Urinary bladder (tissue), 4 donors: ENCODE measurements around the gene ELMO1. TPM values are rescaled to one million over a fixed set of nuclear protein-coding genes. Genes with fewer than 3 reads are reported as not detected.

Experiments
- DNase-seq: peaks from one replicate; pipeline ENCODE4 v3.0.0-alpha.2; 2015; ENCODE audit errors: extremely low spot score
- H3K27ac ChIP-seq: one replicate; pipeline ENCODE4 v1.5.1; 2013; ENCODE audit warnings: low read depth, mild to moderate bottlenecking, moderate library complexity
- H3K36me3 ChIP-seq: one replicate; pipeline ENCODE4 v1.6.1; 2013; ENCODE audit warnings: mild to moderate bottlenecking, moderate library complexity; ENCODE audit not compliant: insufficient read depth
- H3K4me1 ChIP-seq: one replicate; pipeline ENCODE4 v1.6.1; 2013; ENCODE audit warnings: mild to moderate bottlenecking, moderate library complexity; ENCODE audit not compliant: insufficient read depth
- H3K4me3 ChIP-seq: one replicate; pipeline ENCODE4 v1.5.1; 2013; ENCODE audit warnings: low read depth, low read length
- WGBS: extraction: QIAGEN DNeasy Blood & Tissue Kit; methylation state at CpG from one replicate; pipeline ENCODE4 v1.1.7; 2013; 5-methylcytosine and 5-hydroxymethylcytosine counted together
- polyA plus RNA-seq: library from polyadenylated mRNA; stranded (reverse); fragments of 200-250 nt; gene quantifications from one replicate; pipeline ENCODE4 v1.2.3, GENCODE V29; 2013
- total RNA-seq: library from RNA; depleted of rRNA; stranded (reverse); fragments of >200 nt; gene quantifications from one replicate; pipeline ENCODE4 v1.2.3, GENCODE V29; 2014
- donor health status: healthy with polysubstance abuse.
- donor health status: healthy.

The ELMO1 gene
- total and polyA plus RNA-seq, 2 donors: 14.1 to 86.7 TPM

DNA sequence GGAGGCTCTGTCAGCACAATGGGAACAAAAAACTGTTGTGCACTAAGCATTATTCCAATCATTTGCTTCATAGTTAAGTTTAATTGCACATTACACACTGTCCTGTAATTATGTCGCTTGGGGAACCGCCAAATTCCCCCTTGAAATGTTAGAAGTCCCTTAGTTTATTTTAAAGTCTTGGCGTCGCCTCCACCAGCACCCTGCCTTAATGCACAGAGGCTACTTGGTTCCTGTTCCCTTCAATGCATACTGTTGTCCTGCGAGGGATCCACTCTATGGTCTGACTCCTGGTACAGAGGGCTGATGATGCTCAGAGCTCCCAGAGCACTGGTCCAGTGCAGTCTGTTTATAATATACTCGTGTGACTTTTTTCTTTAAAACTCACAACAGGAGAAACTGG is 330.7 kb downstream of the ELMO1 start:
- Histone ChIP-seq H3K36me3 (no peaks in the 10 kb centered on the region), H3K4me3 (no peak overlapping the region), H3K27ac (no peak overlapping the region), H3K4me1 (no peaks in the 10 kb centered on the region)
- whole genome bisulfite sequencing: 64% methylated on average over 6 of the region's 6 CpGs
- no peak for DNase-seq

GRCh38 chr7:37117292-37117691 is 331.4 kb downstream of the ELMO1 start:
- 66% methylated on average over 4 of the region's 4 CpGs for WGBS
- Histone ChIP-seq H3K27ac (no peak overlapping the region), H3K36me3 (no peaks in the 10 kb centered on the region), H3K4me3 (no peak overlapping the region), H3K4me1 (no peaks in the 10 kb centered on the region)
- DNase-seq: no peak

DNA sequence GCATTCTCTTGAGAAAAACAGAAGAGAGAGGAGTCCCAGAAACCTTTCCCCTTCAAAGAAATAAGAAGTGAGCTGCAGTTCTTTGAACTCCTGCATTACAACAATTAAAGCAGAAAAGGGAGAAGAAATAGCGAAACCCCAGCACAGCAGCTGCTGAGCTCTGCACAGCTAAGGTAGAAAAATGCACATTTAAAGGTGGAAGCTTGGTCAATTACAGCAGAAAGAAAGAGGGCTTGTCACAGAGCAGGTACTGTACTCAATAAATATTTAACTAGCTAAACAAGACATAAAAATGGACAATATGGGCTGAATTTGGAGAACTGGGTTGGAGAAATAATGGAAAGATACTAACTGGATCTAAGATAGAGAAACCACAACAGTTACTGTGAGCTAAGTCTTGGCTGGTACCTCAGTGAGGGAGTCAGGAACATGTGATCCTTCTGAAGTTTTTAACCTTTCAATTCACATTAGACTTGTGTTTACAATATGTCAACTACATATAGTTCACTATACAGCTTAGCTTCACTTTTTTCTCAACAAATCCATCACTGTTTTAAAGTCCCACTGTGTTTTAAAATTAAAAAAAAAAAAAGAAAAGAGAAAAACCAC is 332.5 kb downstream of the ELMO1 start:
- DNase-seq: no peak
- Histone ChIP-seq H3K27ac (no peak overlapping the region), H3K36me3 (no peaks in the 10 kb centered on the region), H3K4me3 (no peak overlapping the region), H3K4me1 (no peaks in the 10 kb centered on the region)
- whole genome bisulfite sequencing: 94% methylated on average over 1 of the region's 1 CpG

DNA sequence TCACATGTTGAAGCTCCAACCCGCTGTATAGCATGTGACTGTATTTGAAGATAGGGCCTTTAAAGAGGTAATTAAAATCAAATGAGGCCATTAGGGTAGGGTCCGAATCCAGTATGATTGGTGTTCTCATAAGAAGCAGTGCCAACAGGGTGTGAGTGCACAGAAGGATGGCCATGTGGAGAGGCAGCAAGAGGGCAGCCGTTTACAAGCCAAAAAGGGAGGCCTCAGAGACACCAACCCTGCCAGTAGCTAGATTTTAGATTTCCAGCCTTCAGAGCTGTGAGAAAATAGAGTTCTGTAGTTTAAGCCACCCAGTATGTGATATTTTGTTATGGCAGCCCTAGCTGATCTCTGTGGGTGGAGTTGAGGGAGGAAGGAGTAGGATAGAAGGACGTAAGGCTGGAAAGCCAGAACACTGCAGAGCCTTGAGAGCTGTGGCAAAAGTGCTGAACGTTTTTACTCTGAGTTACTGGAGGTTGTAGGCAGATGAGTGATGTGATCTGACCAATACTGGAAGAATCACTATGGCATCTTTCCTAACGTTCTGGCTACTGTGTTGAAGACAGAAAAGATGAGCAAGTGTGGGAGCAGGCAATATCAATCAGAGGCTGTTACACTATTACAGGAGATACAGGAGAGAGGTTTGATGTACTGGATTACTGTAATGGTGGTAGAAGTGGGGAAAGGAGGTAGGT is 334.9 kb downstream of the ELMO1 start:
- Histone ChIP-seq H3K27ac (no peak overlapping the region), H3K36me3 (no peaks in the 10 kb centered on the region), H3K4me3 (no peak overlapping the region), H3K4me1 (no peaks in the 10 kb centered on the region)
- 85% methylated on average over 6 of the region's 6 CpGs for WGBS
- no peak for DNase-seq

GRCh38 chr7:37112876-37113275 is 335.8 kb downstream of the ELMO1 start:
- 95% methylated on average over 3 of the region's 3 CpGs for WGBS
- H3K36me3 ChIP-seq: no peaks in the 10 kb centered on the region
- H3K4me1 ChIP-seq: no peaks in the 10 kb centered on the region
- H3K4me3 ChIP-seq: no peak overlapping the region
- H3K27ac ChIP-seq: no peak overlapping the region
- no peak for DNase-seq

DNA sequence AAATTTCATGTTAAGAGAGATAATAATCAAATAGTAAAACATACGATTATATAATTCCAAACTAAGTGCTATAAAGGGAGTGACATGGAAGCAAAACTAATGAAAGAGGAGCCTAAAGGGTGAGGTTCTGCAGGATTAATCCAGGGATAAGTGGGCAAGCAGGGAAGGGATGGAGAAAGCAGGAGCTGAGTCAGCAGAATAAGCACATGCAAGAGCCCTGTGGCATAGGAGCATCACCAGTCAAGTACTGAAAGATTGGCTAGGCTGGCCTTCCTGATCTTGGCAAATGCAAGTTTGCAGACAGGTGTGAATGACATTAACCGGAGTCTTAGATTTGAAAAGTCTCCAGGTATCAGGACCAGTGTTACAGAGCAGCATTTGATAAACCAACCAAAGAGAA is 336.4 kb downstream of the ELMO1 start:
- Histone ChIP-seq H3K36me3 (no peaks in the 10 kb centered on the region), H3K4me1 (no peaks in the 10 kb centered on the region), H3K27ac (no peak overlapping the region), H3K4me3 (no peak overlapping the region)
- 86% methylated on average over 2 of the region's 2 CpGs for WGBS
- DNase-seq: no peak

- Histone ChIP-seq H3K4me1 (no peaks in the 10 kb centered on the region), H3K4me3 (no peak overlapping the region), H3K27ac (no peak overlapping the region), H3K36me3 (no peaks in the 10 kb centered on the region)
- no peak for DNase-seq
- 97% methylated on average over 1 of the region's 1 CpG for WGBS
Observed at GRCh38 chr7:37111459-37111858, 337.2 kb downstream of the ELMO1 start.

- Histone ChIP-seq H3K27ac (no peak overlapping the region), H3K4me3 (no peak overlapping the region), H3K4me1 (no peaks in the 10 kb centered on the region), H3K36me3 (no peaks in the 10 kb centered on the region)
- 92% methylated on average over 5 of the region's 5 CpGs for WGBS
- no peak for DNase-seq
Observed at GRCh38 chr7:37110660-37111424, 337.8 kb downstream of the ELMO1 start.

GRCh38 chr7:37109843-37110242 is 338.8 kb downstream of the ELMO1 start:
- no peak for DNase-seq
- WGBS: 74% methylated on average over 5 of the region's 5 CpGs
- Histone ChIP-seq H3K4me1 (no peaks in the 10 kb centered on the region), H3K4me3 (no peak overlapping the region), H3K27ac (no peak overlapping the region), H3K36me3 (no peaks in the 10 kb centered on the region)

DNA sequence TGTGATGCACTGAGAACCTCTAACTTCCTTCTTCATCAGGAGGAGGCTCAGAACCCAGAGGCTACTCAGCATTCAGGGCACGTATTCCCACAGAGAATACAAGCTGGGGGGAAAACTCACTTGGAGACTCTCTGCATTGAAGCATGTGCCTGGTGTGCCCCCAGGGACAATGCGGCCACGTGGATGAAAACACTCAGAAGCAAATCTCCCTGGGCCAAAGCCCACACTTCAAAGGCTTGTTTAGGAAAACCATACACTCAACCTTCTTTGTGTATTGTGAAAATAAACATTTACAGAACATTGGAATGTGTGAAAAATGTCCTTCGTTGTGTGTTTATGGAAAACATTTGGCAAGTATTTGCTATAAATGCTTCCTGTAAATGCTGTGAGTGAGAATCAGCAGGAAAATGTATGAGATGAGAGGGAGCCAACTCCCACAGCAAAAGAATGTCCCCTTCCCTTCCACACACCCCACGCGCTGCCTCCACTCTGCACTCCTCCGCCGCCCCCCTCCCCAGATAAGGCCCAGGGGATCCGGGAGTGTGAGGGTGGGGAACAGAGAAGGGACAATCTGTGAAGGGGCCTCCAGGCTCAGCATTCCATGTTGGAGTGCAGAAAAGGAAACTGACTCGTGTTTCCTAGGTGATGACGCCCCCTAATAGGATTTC is 339.5 kb downstream of the ELMO1 start:
- Histone ChIP-seq H3K4me3 (no peak overlapping the region), H3K36me3 (no peaks in the 10 kb centered on the region), H3K27ac (no peak overlapping the region), H3K4me1 (no peaks in the 10 kb centered on the region)
- WGBS: 42% methylated on average over 11 of the region's 11 CpGs
- no peak for DNase-seq

GRCh38 chr7:37108615-37109014 is 340.0 kb downstream of the ELMO1 start:
- no peaks in the 10 kb centered on the region for H3K4me1 ChIP-seq
- WGBS: 94% methylated on average over 1 of the region's 1 CpG
- no peak overlapping the region for H3K27ac ChIP-seq
- no peaks in the 10 kb centered on the region for H3K36me3 ChIP-seq
- no peak for DNase-seq
- H3K4me3 ChIP-seq: no peak overlapping the region

DNA sequence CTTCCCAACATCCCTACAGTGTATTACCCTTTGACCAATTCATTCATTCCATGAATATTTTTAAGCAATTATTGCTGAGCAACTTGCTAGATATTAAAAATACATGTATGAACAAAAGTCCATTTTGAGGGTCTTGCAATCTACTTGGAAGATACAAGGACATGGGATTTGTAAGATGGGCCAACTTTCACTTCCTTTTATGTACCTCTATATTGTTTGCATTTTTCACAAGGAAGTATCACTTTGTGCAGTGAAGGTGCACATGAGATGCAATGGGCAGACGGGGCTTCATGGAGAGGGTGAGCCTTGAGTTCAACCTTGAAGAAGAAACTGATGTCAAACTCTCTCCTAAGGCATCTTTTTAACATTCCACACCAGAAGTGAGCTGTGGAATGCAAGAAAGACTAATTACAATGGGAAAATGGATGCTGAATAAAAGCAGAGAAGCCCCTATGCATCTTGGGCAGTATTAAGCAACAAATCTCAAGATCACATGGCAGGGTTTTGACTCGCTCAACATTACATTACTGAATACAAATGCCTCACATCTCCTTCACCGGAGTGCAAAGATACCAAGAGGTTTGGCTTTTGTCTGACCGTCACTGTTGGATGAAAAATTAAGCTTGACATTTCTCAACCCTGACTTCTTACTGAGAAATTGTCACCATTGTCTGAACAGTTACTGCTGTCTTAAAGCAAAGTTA is 341.5 kb downstream of the ELMO1 start:
- no peak for DNase-seq
- 87% methylated on average over 4 of the region's 4 CpGs for WGBS
- no peaks in the 10 kb centered on the region for H3K36me3 ChIP-seq
- H3K27ac ChIP-seq: no peak overlapping the region
- H3K4me1 ChIP-seq: no peaks in the 10 kb centered on the region
- no peak overlapping the region for H3K4me3 ChIP-seq

- H3K4me3 ChIP-seq: no peak overlapping the region
- WGBS: 94% methylated on average over 4 of the region's 4 CpGs
- H3K36me3 ChIP-seq: no peaks in the 10 kb centered on the region
- DNase-seq: no peak
- peaks cover 2% of the 10 kb centered on the region for H3K4me1 ChIP-seq
- no peak overlapping the region for H3K27ac ChIP-seq
Observed at GRCh38 chr7:37105762-37106161, 342.9 kb downstream of the ELMO1 start.
